ENCODE data around the gene CS.
"Not testable (repeated sequence)": the region's sequence is repeated elsewhere in the genome, so short reads cannot be mapped to it uniquely, and the experiment has no call there.

The CS gene

GRCh38 chr12:56299853-56300643, at the start of gene CS:
CS (minus strand) TSS chr12:56300330; CDS start chr12:56300201, 129 bp downstream.
- Mint-ChIP-seq H3K27me3 (ENCODE audit: low read depth, poor library complexity) (no peaks in the 10 kb centered on the region), H3K4me1 (peaks cover 64% of the 10 kb centered on the region), H3K36me3 (ENCODE audit: low read depth) (peaks cover 23% of the 10 kb centered on the region), H3K27ac (peak within 1 kb of the TSS; percentile 98), H3K9me3 (no peaks in the 10 kb centered on the region), H3K4me3 (peak within 1 kb of the TSS; percentile 96)
- TF ChIP-seq, protein P1, sequence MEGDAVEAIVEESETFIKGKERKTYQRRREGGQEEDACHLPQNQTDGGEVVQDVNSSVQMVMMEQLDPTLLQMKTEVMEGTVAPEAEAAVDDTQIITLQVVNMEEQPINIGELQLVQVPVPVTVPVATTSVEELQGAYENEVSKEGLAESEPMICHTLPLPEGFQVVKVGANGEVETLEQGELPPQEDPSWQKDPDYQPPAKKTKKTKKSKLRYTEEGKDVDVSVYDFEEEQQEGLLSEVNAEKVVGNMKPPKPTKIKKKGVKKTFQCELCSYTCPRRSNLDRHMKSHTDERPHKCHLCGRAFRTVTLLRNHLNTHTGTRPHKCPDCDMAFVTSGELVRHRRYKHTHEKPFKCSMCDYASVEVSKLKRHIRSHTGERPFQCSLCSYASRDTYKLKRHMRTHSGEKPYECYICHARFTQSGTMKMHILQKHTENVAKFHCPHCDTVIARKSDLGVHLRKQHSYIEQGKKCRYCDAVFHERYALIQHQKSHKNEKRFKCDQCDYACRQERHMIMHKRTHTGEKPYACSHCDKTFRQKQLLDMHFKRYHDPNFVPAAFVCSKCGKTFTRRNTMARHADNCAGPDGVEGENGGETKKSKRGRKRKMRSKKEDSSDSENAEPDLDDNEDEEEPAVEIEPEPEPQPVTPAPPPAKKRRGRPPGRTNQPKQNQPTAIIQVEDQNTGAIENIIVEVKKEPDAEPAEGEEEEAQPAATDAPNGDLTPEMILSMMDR (IDR thresholded peaks at IDR 0.05) = no peak
- DNase-seq = peak; percentile 98

DNA sequence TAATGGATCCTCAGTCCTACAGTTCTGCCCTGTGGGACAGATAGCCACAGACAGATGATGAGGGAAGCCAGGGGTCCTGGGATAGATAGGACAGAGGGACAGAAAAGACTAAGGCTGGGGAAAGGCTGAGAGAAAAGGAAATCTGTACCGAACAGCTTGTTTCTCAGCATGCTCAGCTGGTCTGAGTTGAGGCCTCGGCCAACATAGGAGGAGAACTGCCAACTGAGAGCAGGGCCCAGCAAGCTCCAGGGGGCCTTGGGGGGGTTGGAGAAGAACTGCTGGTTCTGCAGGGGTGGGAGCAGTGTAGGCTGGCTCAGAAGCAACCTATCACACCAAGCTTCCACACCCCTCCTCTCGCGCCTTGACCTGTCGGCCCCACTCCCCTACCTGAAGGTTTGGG, 48.6 kb upstream of the CS start:
- DNase-seq = no peak
- TF ChIP-seq, protein P1 (IDR thresholded peaks at IDR 0.05) = no peak
- Mint-ChIP-seq H3K27me3 (ENCODE audit: low read depth, poor library complexity) (peaks cover 3% of the 10 kb centered on the region), H3K36me3 (ENCODE audit: low read depth) (peaks cover 50% of the 10 kb centered on the region), H3K4me1 (no peaks in the 10 kb centered on the region), H3K9me3 (no peaks in the 10 kb centered on the region), H3K4me3 (no peak overlapping the region), H3K27ac (no peak overlapping the region)

DNA sequence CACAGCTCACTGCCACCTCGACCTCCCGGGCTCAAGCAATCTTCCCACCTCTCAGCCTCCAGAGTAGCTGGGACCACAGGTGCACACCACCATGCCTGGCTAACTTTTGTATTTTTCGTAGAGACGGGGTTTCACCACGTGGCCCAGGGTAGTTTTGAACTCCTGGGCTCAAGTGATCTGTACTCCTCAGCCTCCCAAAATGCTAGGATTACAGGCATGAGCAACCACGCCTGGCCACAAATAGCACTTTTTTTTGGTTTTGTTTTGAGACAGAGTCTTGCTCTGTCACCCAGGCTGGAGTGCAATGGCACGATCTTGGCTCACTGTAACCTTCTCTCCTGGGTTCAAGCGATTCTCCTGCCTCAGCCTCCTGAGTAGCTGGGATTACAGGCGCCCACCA, 47.1 kb upstream of the CS start:
- peaks cover 57% of the 10 kb centered on the region for H3K36me3 Mint-ChIP-seq (ENCODE audit: low read depth)
- not testable (repeated sequence) for H3K27ac Mint-ChIP-seq; H3K27me3 Mint-ChIP-seq (ENCODE audit: low read depth, poor library complexity); DNase-seq; H3K9me3 Mint-ChIP-seq; H3K4me1 Mint-ChIP-seq; H3K4me3 Mint-ChIP-seq

- Mint-ChIP-seq H3K4me1 (no peaks in the 10 kb centered on the region), H3K27ac (no peak overlapping the region), H3K27me3 (ENCODE audit: low read depth, poor library complexity) (peaks cover 3% of the 10 kb centered on the region), H3K4me3 (no peak overlapping the region), H3K9me3 (no peaks in the 10 kb centered on the region), H3K36me3 (ENCODE audit: low read depth) (peaks cover 57% of the 10 kb centered on the region)
- DNase-seq = no peak
- TF ChIP-seq, protein P1 (IDR thresholded peaks at IDR 0.05) = no peak
Measured at GRCh38 chr12:56346675-56347074, 46.5 kb upstream of the CS start.

DNA sequence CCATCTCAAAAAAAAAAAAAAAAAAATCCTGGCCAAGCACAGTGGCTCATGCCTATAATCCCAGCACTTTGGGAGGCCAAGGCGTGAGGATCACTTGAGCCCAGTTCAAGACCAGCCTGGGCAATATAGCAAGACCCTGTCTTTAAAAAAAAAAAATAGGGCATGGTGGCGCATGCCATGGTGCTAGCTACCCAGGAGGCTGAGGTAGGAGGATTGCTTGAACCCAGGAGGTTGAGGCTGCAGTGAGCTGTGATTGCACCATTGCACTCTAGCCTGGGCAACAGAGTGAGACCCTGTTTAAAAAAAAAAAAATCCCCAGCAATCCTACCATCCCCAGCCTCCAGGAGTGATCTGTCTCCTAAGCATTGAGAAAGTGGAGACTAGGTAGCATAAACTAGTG, 42.2 kb upstream of the CS start:
- H3K4me3 Mint-ChIP-seq; H3K4me1 Mint-ChIP-seq; H3K27me3 Mint-ChIP-seq (ENCODE audit: low read depth, poor library complexity); H3K9me3 Mint-ChIP-seq; DNase-seq; H3K27ac Mint-ChIP-seq: not testable (repeated sequence)
- peaks cover 26% of the 10 kb centered on the region for H3K36me3 Mint-ChIP-seq (ENCODE audit: low read depth)

GRCh38 chr12:56341616-56342015, 41.5 kb upstream of the CS start:
- H3K9me3 Mint-ChIP-seq = no peaks in the 10 kb centered on the region
- TF ChIP-seq, protein P1 (IDR thresholded peaks at IDR 0.05) = no peak
- H3K27me3 Mint-ChIP-seq (ENCODE audit: low read depth, poor library complexity) = peaks cover 11% of the 10 kb centered on the region
- no peak for DNase-seq
- peak overlapping the region; percentile 43 for H3K27ac Mint-ChIP-seq
- H3K4me1 Mint-ChIP-seq = no peaks in the 10 kb centered on the region
- H3K36me3 Mint-ChIP-seq (ENCODE audit: low read depth) = peaks cover 26% of the 10 kb centered on the region
- H3K4me3 Mint-ChIP-seq = no peak overlapping the region

DNA sequence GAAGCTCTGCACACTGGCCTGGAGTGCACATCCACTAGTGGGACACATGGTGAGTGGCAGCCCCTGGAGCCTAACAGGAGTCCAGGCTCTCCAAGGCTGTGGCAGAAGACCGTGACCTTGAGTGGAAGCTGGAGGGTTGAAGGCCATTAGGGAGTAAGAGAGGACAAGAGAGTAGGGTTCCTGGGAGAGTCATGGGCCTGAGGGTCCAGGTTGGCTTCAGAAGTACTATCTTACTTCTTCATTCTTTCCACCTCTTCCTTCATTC, 39.0 kb upstream of the CS start:
- H3K27me3 Mint-ChIP-seq (ENCODE audit: low read depth, poor library complexity) = peaks cover 13% of the 10 kb centered on the region
- TF ChIP-seq, protein P1 (IDR thresholded peaks at IDR 0.05) = no peak
- peaks cover 11% of the 10 kb centered on the region for H3K36me3 Mint-ChIP-seq (ENCODE audit: low read depth)
- peaks cover 6% of the 10 kb centered on the region for H3K4me1 Mint-ChIP-seq
- no peak overlapping the region for H3K4me3 Mint-ChIP-seq
- H3K9me3 Mint-ChIP-seq = no peaks in the 10 kb centered on the region
- no peak for DNase-seq
- H3K27ac Mint-ChIP-seq = no peak overlapping the region
